ENCODE measurements around the gene C1QL2. TPM values are rescaled to one million over a fixed set of nuclear protein-coding genes. Genes with fewer than 3 reads are reported as not detected.
A peak's percentile ranks its signal among the peaks of the same experiment; 100 is the strongest.

The C1QL2 gene
- polyA plus RNA-seq (2012; ENCODE audit: low read depth, missing spikeins): not detected

DNA sequence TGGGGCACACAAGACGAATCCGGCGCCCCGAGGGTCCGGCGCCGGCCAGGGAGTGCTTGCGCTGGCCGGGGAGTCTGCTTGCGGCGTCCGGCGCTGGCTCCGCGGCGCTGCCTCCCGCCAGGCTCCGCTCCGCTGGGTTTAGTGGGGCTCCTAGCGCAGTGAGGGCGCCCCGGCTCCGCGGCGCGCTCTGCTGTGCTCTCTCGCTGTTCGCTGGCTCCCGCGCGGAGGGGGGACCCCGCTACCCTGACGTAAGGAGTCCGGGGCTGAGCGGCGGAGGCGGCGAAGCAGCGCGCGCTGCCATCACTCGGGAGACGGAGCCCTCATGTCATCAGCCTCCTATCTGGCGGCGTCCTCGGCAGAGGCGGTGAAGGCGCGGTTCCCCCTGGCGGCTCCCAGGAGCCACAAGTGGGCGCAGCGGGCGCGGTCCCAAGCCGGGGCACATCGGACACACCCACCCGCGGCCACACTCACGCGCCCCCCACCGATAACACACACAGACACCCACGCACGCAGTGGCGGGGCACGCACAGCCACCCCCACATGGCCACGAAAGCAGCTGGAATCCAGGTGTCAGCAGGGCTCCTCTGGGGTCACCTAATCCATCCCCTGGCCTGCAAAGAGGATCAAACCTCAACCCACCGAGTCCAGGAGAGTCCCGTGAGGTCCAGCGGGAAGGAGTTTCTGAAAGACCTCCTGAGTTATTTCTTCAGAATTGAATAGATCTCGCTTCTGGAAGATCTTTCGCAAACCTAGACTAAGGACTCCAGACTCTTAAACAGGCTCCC, at the start of gene C1QL2:
Gene C1QL2 (minus strand): TSS at position 189 of the 785 bp plus-strand sequence. CDS start 482 bp downstream, outside the sequence.
- DNase-seq (ENCODE audit: insufficient read length, low spot score) (no peak), FAIRE-seq (no peak)
- TF ChIP-seq POLR2A (IDR thresholded peaks at IDR 0.05; ENCODE audit: low read depth, low read length): no peak
- no peak for TF ChIP-seq POLR2AphosphoS5 (IDR thresholded peaks at IDR 0.05; ENCODE audit: low read depth, low read length)
- TF ChIP-seq TAF1 (IDR thresholded peaks at IDR 0.05; ENCODE audit: low read depth, low read length): no peak
- TF ChIP-seq PAX5 (IDR thresholded peaks at IDR 0.05; ENCODE audit: insufficient read depth, low read length, severe bottlenecking): no peak
- no peak for TF ChIP-seq POU2F2 (IDR thresholded peaks at IDR 0.05; ENCODE audit: low read depth, low read length)
- TF ChIP-seq SPI1 (IDR thresholded peaks at IDR 0.05; ENCODE audit: low read depth, low read length): no peak

DNA sequence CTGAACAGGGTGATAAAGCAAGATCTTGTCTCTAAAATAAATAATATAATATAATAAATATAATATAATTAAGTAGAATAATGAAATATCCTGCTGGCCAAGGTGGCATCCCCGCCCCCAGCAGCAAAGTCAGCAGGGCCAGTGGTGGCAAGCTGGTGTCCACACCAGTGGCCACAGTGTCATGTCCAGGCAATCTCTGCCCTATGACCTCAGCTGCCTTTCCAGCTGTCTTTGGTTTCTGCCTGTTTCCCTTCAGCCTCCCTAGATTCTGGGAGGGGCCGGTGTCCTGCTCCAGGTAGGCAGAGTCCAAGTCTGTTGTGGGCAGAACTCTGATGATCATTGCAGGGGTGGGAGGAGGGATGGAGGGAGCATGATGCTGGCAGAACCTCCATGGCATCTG, 48.9 kb upstream of the C1QL2 start:
- DNase-seq (ENCODE audit: insufficient read length, low spot score) (no peak), FAIRE-seq (no peak)
- TF ChIP-seq PAX5 (IDR thresholded peaks at IDR 0.05; ENCODE audit: insufficient read depth, low read length, severe bottlenecking) (no peak), SPI1 (IDR thresholded peaks at IDR 0.05; ENCODE audit: low read depth, low read length) (no peak), POLR2AphosphoS5 (IDR thresholded peaks at IDR 0.05; ENCODE audit: low read depth, low read length) (no peak), POLR2A (IDR thresholded peaks at IDR 0.05; ENCODE audit: low read depth, low read length) (no peak), TAF1 (IDR thresholded peaks at IDR 0.05; ENCODE audit: low read depth, low read length) (no peak), POU2F2 (IDR thresholded peaks at IDR 0.05; ENCODE audit: low read depth, low read length) (no peak)

DNA sequence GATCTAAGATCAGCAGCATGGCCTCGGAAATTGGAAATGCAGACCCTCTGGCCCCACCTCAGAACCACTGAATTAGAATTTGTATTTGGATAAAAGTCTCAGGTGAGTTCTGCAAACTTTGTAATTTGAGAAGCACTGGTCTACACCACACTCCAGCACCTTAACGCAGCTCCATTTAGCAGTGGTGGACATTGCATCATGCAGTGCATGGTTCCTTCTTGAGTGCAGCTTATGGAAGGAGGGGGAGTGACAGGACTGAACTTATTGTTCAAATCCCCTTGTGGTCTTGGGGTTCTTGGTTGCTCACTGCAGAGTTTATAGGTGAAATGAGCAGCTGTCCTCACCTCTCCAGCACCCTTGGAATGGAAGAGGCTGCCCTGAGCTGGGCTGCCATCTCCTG, 47.6 kb upstream of the C1QL2 start:
- FAIRE-seq (no peak), DNase-seq (ENCODE audit: insufficient read length, low spot score) (no peak)
- TF ChIP-seq TAF1 (IDR thresholded peaks at IDR 0.05; ENCODE audit: low read depth, low read length): no peak
- TF ChIP-seq PAX5 (IDR thresholded peaks at IDR 0.05; ENCODE audit: insufficient read depth, low read length, severe bottlenecking): no peak
- no peak for TF ChIP-seq POLR2A (IDR thresholded peaks at IDR 0.05; ENCODE audit: low read depth, low read length)
- TF ChIP-seq POU2F2 (IDR thresholded peaks at IDR 0.05; ENCODE audit: low read depth, low read length): no peak
- no peak for TF ChIP-seq SPI1 (IDR thresholded peaks at IDR 0.05; ENCODE audit: low read depth, low read length)
- no peak for TF ChIP-seq POLR2AphosphoS5 (IDR thresholded peaks at IDR 0.05; ENCODE audit: low read depth, low read length)

DNA sequence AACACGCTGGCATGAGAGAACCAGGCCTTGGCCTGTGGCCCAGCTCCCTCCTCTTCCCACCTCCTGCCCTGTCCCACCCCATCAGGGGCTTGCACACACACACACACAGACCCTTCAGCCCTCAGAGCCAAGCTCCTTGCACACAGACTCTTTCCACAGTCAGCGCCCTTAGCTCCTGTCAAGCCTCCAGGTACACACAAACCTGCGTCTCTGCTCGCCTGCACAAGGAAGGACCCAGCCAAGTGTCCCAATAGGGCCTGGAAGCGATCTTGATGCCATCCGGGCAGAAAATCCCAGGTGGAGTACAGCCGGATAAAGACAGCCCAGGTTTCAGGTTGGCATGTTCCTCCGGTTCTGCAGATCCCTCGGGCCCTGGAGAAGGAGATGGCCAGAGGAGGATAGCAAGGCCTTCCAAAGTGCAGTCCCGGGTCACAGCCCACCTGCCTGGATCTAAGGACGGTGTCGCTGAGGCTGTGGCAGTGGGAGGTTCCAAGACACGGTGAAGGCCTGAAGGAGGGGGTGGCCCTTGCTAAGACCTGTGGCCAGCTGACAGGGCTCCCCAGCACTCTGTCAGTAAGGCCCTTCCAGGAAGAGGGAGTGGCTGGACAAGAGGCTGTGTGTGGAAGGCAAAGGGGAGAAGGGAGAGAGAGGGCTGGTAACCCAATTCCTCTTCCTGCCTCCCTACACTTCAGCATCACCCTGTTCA, 46.6 kb upstream of the C1QL2 start:
- FAIRE-seq (no peak), DNase-seq (ENCODE audit: insufficient read length, low spot score) (no peak)
- no peak for TF ChIP-seq POLR2A (IDR thresholded peaks at IDR 0.05; ENCODE audit: low read depth, low read length)
- no peak for TF ChIP-seq POU2F2 (IDR thresholded peaks at IDR 0.05; ENCODE audit: low read depth, low read length)

DNA sequence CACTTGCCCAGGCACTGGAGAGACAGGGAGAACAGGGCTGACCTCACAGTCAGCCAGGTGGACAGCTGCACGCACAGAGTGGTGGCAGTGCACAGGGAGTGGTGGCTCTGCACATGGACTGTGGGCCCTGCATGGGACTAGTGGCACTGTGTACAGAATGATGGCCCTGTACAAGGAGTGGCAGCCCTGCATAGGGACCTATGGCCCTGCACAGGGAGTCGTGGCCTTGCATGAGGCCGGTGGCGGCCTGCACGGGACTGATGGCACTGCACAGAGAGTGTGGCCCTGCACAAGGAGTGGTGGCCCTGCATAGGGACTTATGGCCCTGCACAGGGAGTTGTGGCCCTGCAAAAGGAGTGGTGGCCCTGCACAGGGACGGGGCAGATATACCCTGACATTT, 46.0 kb upstream of the C1QL2 start:
- DNase-seq (ENCODE audit: insufficient read length, low spot score): no peak
- TF ChIP-seq POU2F2 (IDR thresholded peaks at IDR 0.05; ENCODE audit: low read depth, low read length): no peak
- TF ChIP-seq TAF1 (IDR thresholded peaks at IDR 0.05; ENCODE audit: low read depth, low read length): no peak
- no peak for TF ChIP-seq POLR2A (IDR thresholded peaks at IDR 0.05; ENCODE audit: low read depth, low read length)
- no peak for TF ChIP-seq POLR2AphosphoS5 (IDR thresholded peaks at IDR 0.05; ENCODE audit: low read depth, low read length)
- no peak for TF ChIP-seq PAX5 (IDR thresholded peaks at IDR 0.05; ENCODE audit: insufficient read depth, low read length, severe bottlenecking)
- no peak for TF ChIP-seq SPI1 (IDR thresholded peaks at IDR 0.05; ENCODE audit: low read depth, low read length)
- no peak for FAIRE-seq

DNA sequence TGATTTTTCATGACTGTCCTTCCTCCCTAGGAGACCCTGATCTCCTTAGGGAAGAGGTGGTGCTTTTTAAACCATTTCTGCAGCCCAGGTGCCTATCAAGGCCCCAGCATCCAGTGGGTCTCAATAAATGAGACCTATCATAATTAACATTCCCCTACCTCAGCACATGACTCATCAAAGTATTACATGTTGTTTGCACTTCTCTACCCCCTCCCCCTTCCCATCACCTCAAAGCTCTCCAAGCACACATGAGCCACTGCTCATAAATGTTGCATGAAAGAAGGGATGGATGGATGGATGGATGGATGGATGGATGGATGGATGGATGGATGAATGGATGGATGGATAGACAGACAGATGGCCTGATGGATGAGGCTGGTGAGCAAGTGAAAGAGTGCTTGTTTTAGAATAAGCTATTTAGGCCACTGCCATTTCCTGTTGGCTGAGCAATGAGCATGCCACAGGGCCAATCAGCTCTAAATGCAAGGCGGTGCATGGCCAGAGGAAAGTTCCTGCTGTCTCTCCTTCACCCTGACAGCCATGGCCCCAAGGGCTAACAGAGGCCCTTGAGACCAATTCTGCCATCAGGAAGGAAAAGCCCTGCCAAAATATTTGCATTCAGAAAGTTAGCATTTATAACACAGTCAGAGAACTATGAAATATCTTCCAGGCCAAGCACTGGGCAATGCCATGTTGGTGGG, 44.2 kb upstream of the C1QL2 start:
- DNase-seq (ENCODE audit: insufficient read length, low spot score) (no peak), FAIRE-seq (peak; percentile 20)
- TF ChIP-seq TAF1 (IDR thresholded peaks at IDR 0.05; ENCODE audit: low read depth, low read length) (no peak), POLR2AphosphoS5 (IDR thresholded peaks at IDR 0.05; ENCODE audit: low read depth, low read length) (no peak), POU2F2 (IDR thresholded peaks at IDR 0.05; ENCODE audit: low read depth, low read length) (no peak), PAX5 (IDR thresholded peaks at IDR 0.05; ENCODE audit: insufficient read depth, low read length, severe bottlenecking) (no peak), POLR2A (IDR thresholded peaks at IDR 0.05; ENCODE audit: low read depth, low read length) (no peak), SPI1 (IDR thresholded peaks at IDR 0.05; ENCODE audit: low read depth, low read length) (no peak)

DNA sequence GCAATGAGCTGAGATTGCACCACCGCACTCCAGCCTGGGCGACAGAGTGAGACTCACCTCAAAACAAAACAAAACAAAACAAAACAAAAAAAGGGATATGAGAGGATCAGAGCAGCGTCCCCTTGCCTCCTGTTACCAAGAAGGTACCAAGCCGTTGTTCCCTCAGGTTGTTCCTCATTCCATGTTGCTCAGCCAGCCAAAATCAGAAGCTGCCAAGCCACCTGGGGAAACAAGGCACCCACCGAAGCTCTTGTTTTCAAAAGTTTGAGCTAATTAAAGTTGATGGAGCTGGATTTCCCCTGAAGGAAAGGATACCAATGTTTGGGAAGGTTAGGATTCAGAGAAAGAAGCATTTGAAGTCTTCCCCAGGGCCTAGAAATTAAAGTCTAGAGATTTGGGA, 43.3 kb upstream of the C1QL2 start:
- TF ChIP-seq POLR2A (IDR thresholded peaks at IDR 0.05; ENCODE audit: low read depth, low read length): no peak
- no peak for TF ChIP-seq PAX5 (IDR thresholded peaks at IDR 0.05; ENCODE audit: insufficient read depth, low read length, severe bottlenecking)
- TF ChIP-seq POLR2AphosphoS5 (IDR thresholded peaks at IDR 0.05; ENCODE audit: low read depth, low read length): no peak
- TF ChIP-seq TAF1 (IDR thresholded peaks at IDR 0.05; ENCODE audit: low read depth, low read length): no peak
- no peak for TF ChIP-seq POU2F2 (IDR thresholded peaks at IDR 0.05; ENCODE audit: low read depth, low read length)
- TF ChIP-seq SPI1 (IDR thresholded peaks at IDR 0.05; ENCODE audit: low read depth, low read length): no peak
- DNase-seq (ENCODE audit: insufficient read length, low spot score): no peak
- FAIRE-seq: no peak

DNA sequence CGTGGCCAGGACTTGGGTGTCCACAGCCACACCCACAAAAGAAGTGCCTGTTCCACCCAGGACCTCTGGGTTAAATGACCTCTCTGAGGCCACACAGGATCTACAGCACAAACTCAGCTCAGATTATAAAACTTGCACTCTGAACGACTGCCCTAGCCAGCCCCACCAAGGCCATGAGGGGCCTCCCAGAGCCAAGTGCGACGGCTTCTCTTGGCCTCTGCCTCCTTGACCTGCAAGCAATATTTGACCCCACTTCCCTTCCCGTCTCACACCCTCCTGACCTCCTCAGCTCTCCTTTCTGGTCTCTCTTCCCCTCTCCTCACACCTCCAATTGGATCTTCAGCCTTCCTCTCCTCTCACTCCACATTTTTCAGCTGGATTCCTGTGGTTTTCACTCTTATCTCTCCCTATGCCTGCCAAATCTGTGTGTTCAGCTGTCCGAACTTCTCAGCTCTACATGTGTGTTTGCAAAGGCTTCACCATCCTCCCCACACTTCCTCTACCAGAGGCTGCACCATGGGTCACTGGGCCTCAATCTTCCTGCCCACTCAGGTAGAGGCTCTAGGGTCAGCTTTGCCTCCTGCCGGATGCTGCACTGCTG, 39.8 kb upstream of the C1QL2 start:
- DNase-seq (ENCODE audit: insufficient read length, low spot score) (no peak), FAIRE-seq (no peak)
- TF ChIP-seq PAX5 (IDR thresholded peaks at IDR 0.05; ENCODE audit: insufficient read depth, low read length, severe bottlenecking) (no peak), POU2F2 (IDR thresholded peaks at IDR 0.05; ENCODE audit: low read depth, low read length) (no peak), POLR2AphosphoS5 (IDR thresholded peaks at IDR 0.05; ENCODE audit: low read depth, low read length) (no peak), POLR2A (IDR thresholded peaks at IDR 0.05; ENCODE audit: low read depth, low read length) (no peak), SPI1 (IDR thresholded peaks at IDR 0.05; ENCODE audit: low read depth, low read length) (no peak), TAF1 (IDR thresholded peaks at IDR 0.05; ENCODE audit: low read depth, low read length) (no peak)

Measured in GM12891 (cell line).